Medulla oblongata (tissue), 1 donor: ENCODE measurements around the gene UBL7.

Experiments used
- DNase-seq: peaks from one replicate; pipeline ENCODE4 v3.0.0-alpha.2; 2015; ENCODE audit errors: extremely low spot score

The UBL7 gene

GRCh38 chr15:74408385-74408784 lies 52.6 kb downstream of the UBL7 start:
- DNase-seq, result no peak

GRCh38 chr15:74406992-74407705 lies 53.8 kb downstream of the UBL7 start:
- peak; percentile 36 for DNase-seq

GRCh38 chr15:74406517-74406916 lies 54.4 kb downstream of the UBL7 start:
- DNase-seq, result no peak

- DNase-seq, result no peak
Observed at GRCh38 chr15:74405823-74406222, 55.1 kb downstream of the UBL7 start.

GRCh38 chr15:74403991-74404563 lies 56.9 kb downstream of the UBL7 start:
- peak; percentile 20 for DNase-seq

GRCh38 chr15:74403588-74403919 lies 57.4 kb downstream of the UBL7 start:
- DNase-seq, result no peak

- DNase-seq, result no peak
Observed at GRCh38 chr15:74402873-74403587, 57.9 kb downstream of the UBL7 start.

GRCh38 chr15:74402337-74402841 lies 58.6 kb downstream of the UBL7 start:
- no peak for DNase-seq

- no peak for DNase-seq
Observed at GRCh38 chr15:74400915-74401757, 59.8 kb downstream of the UBL7 start.

- DNase-seq, result no peak
Observed at GRCh38 chr15:74400313-74400860, 60.6 kb downstream of the UBL7 start.

- no peak for DNase-seq
Observed at GRCh38 chr15:74399511-74400312, 61.2 kb downstream of the UBL7 start.

- DNase-seq, result no peak
Observed at GRCh38 chr15:74399100-74399499, 61.9 kb downstream of the UBL7 start.

GRCh38 chr15:74398183-74398582 lies 62.8 kb downstream of the UBL7 start:
- DNase-seq, result no peak

- no peak for DNase-seq
Observed at GRCh38 chr15:74397239-74398068, 63.5 kb downstream of the UBL7 start.

- DNase-seq, result peak; percentile 64
Observed at GRCh38 chr15:74396445-74397238, 64.3 kb downstream of the UBL7 start.

GRCh38 chr15:74396146-74396438 lies 64.9 kb downstream of the UBL7 start:
- no peak for DNase-seq
